Measurements from ENCODE around the gene CKS1B. TPM values are rescaled to one million over a fixed set of nuclear protein-coding genes. Genes with fewer than 3 reads are reported as not detected.

The CKS1B gene
- total and polyA plus RNA-seq, 9 of the 15 experiments (the other 6 are each of a cell fraction or from before 2014, with no cell fraction given) = 215 to 1,103 (median 460) TPM

DNA sequence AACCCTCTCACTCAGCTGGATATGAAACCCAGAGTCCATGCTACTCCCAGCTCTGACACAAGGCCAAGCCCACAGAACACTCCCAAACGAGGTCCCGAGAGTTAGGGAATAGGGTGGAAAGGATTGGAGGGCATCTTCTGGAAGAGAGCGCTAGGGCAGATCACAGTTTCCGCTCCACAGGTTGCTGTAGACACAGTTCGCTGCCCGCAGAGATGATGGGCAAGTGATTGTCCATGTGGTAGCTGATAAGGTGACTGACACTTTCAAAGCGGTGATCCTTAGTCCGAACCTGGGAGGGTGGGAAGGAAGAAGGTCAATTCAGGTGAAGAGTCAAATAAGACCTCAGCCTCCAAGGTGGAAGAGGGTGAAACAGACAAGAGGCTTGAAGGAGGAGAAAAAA is 10.8 kb upstream of the CKS1B start (continued):
- TF ChIP-seq HBP1 (CRISPR knock-in tag; IDR thresholded peaks at IDR 0.05) (no peak), ARID3A (IDR thresholded peaks at IDR 0.05; ENCODE audit: borderline replicate concordance, low read depth, low read length) (no peak), ZNF146 (CRISPR knock-in tag; IDR thresholded peaks at IDR 0.05; ENCODE audit: unreplicated experiment) (no peak), MYC (IDR thresholded peaks at IDR 0.05; ENCODE audit: low read depth, low read length) (0 out of 2 replicates have a peak, but pooled peaks have one; percentile 37), MYC (CRISPR knock-in tag; IDR thresholded peaks at IDR 0.05; ENCODE audit: borderline replicate concordance, low read depth) (no peak), PYGO2 (tag; IDR thresholded peaks at IDR 0.05) (no peak), FOXK2 (conservative IDR thresholded peaks at IDR 0.05 in 1 of 2, IDR thresholded peaks at IDR 0.05 in 1 of 2; ENCODE audit: low read depth in 2 of 2) (no peak), TCFL5 (CRISPR knock-in tag; conservative IDR thresholded peaks at IDR 0.05) (no peak), ZC3H11A (IDR thresholded peaks at IDR 0.05; ENCODE audit: low read depth, low read length) (no peak), SMARCB1 (IDR thresholded peaks at IDR 0.05; ENCODE audit: insufficient read length, low read depth) (no peak), MEIS2 (IDR thresholded peaks at IDR 0.05; ENCODE audit: partially characterized antibody) (peak; percentile 77), FOXA3 (CRISPR knock-in tag; conservative IDR thresholded peaks at IDR 0.05 in 1 of 2, IDR thresholded peaks at IDR 0.05 in 1 of 2) (no peak), RNF2 (IDR thresholded peaks at IDR 0.05) (no peak), HNRNPLL (IDR thresholded peaks at IDR 0.05; ENCODE audit: low read depth, low read length, poor library complexity, severe bottlenecking) (no peak), ZNF644 (tag; IDR thresholded peaks at IDR 0.05; ENCODE audit: low read depth) (no peak), ZNF408 (CRISPR knock-in tag; IDR thresholded peaks at IDR 0.05; ENCODE audit: low read depth) (no peak), TCF3 (CRISPR knock-in tag; IDR thresholded peaks at IDR 0.05) (peak; percentile 85), RB1 (IDR thresholded peaks at IDR 0.05; ENCODE audit: low read depth) (no peak), JUND (IDR thresholded peaks at IDR 0.05; ENCODE audit: borderline replicate concordance, low read depth, low read length) (0 out of 2 replicates have a peak, but pooled peaks have one; percentile 22), JUND (tag; IDR thresholded peaks at IDR 0.05; ENCODE audit: borderline replicate concordance, low read depth, low read length) (no peak; the same call in 2 of the 3 replicates), ZNF311 (CRISPR knock-in tag; IDR thresholded peaks at IDR 0.05) (no peak), TFAP4 (CRISPR knock-in tag; IDR thresholded peaks at IDR 0.05; ENCODE audit: borderline replicate concordance) (peak; percentile 50; the same call in 1 of the 2 replicates), HDAC1 (IDR thresholded peaks at IDR 0.05) (0 out of 4 replicates have a peak, but pooled peaks of 1 of the 2 experiments have one; percentile 25), KDM1A (IDR thresholded peaks at IDR 0.05) (peak in 1 of 2 experiments; percentile 57; a peak in 2 of 4 replicates), DPF2 (IDR thresholded peaks at IDR 0.05) (peak; percentile 69)
- TF ChIP-seq, protein P1, sequence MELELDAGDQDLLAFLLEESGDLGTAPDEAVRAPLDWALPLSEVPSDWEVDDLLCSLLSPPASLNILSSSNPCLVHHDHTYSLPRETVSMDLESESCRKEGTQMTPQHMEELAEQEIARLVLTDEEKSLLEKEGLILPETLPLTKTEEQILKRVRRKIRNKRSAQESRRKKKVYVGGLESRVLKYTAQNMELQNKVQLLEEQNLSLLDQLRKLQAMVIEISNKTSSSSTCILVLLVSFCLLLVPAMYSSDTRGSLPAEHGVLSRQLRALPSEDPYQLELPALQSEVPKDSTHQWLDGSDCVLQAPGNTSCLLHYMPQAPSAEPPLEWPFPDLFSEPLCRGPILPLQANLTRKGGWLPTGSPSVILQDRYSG (tag; conservative IDR thresholded peaks at IDR 0.05; ENCODE audit: low read depth) = no peak
